Esophagus squamous epithelium (tissue), 5 donors: Measurements from ENCODE around the gene PEX26. TPM values are rescaled to one million over a fixed set of nuclear protein-coding genes. Genes with fewer than 3 reads are reported as not detected.

Experiments used
- DNase-seq: peaks from one replicate; lab custom pipeline; 2025; lab: John Stamatoyannopoulos, UW
- H3K27ac ChIP-seq, 4 donors: fragments of 200-600 bp; sonication (generic); one replicate each; pipeline ENCODE4 v1.5.1; 2016 to 2019; ENCODE audit warnings: mild to moderate bottlenecking in 1 of 4
- H3K27me3 ChIP-seq, 4 donors: fragments of 200-600 bp; sonication (generic); 1 replicate in 3 of 4; 2 replicates in 1 of 4; pipeline versions ENCODE4 v1.5.1 to v1.6.0; 2017 to 2021; ENCODE audit warnings: antibody characterized with exemption in 1 of 4
- H3K36me3 ChIP-seq, 3 donors: fragments of 200-600 bp; sonication (generic); one replicate each; pipeline ENCODE4 v1.5.1; 2016 to 2019
- H3K4me1 ChIP-seq, 3 donors: fragments of 200-600 bp; sonication (generic); one replicate each; pipeline ENCODE4 v1.5.1; 2017 to 2019
- H3K4me3 ChIP-seq, 4 donors: fragments of 200-600 bp; sonication (generic); 1 replicate in 3 of 4; 2 replicates in 1 of 4; pipeline ENCODE4 v1.5.1; 2016 to 2019; ENCODE audit warnings: mild to moderate bottlenecking in 2 of 4, moderate library complexity in 1 of 4
- H3K9me3 ChIP-seq, 3 donors: fragments of 200-600 bp; sonication (generic); one replicate each; pipeline ENCODE4 v1.5.1; 2016 to 2019
- CTCF ChIP-seq, 6 experiments: fragments of 450-650 bp in 4 of 6; fragments of 200-600 bp in 2 of 6; sonication (generic) in 2 of 6; IDR thresholded peaks; one replicate each; pipeline ENCODE4 v1.5.1; 2016 to 2019; ENCODE audit warnings: antibody characterized with exemption in 6 of 6, mild to moderate bottlenecking in 4 of 6, moderate library complexity in 4 of 6
- POLR2A ChIP-seq, 4 donors: fragments of 450-650 bp; IDR thresholded peaks; one replicate each; pipeline ENCODE4 v1.6.1; 2017; ENCODE audit warnings: antibody characterized with exemption in 4 of 4, mild to moderate bottlenecking in 4 of 4, moderate library complexity in 3 of 4
- WGBS, 2 donors: methylation state at CpG; one replicate each; pipeline ENCODE4 v1.1.5; 2018; 5-methylcytosine and 5-hydroxymethylcytosine counted together
- intact Hi-C: fragments of 100-400 bp; cut with DNase I; formaldehyde crosslinking; loops from one replicate; pipeline ENCODE4 v1.15.0; 2022
- total RNA-seq, 4 donors: library from RNA; depleted of rRNA; stranded (reverse); fragments of >200 nt; gene quantifications; one replicate each; pipeline ENCODE4 v1.1.0, GENCODE V29; 2016
- donor health status: DM: yes; HTN: yes; CAD: no.

Gene PEX26
- total RNA-seq, 4 donors from 2014 or later, result 17.2 to 32.3 (median 22.9) TPM

GRCh38 chr22:18091478-18091877 is 13.7 kb downstream of the PEX26 start:
- peaks cover 4 to 26% (median 5%) of the 10 kb centered on the region in 3 donors for H3K4me1 ChIP-seq
- TF ChIP-seq POLR2A (IDR thresholded peaks at IDR 0.05) (no peak), CTCF (IDR thresholded peaks at IDR 0.05) (no peak)
- no peaks in the 10 kb centered on the region for H3K9me3 ChIP-seq
- peak overlapping the region; percentile 80 to 93 (median 91) for H3K27ac ChIP-seq
- H3K27me3 ChIP-seq, result no peaks in the 10 kb centered on the region
- intact Hi-C loops, result no loop called here
- peak overlapping the region; percentile 14 to 56 (median 41) for H3K4me3 ChIP-seq
- 50 to 51% methylated on average over 6 to 7 of the region's 7 CpGs for WGBS, 2 donors
- peaks cover 10 to 48% (median 15%) of the 10 kb centered on the region in 3 donors for H3K36me3 ChIP-seq
- no peak for DNase-seq

GRCh38 chr22:18091916-18092526 is 14.2 kb downstream of the PEX26 start:
- no peaks in the 10 kb centered on the region for H3K27me3 ChIP-seq
- TF ChIP-seq CTCF (IDR thresholded peaks at IDR 0.05), result peak in 3 of 6 experiments; percentile 7 to 25 (median 15)
- TF ChIP-seq POLR2A (IDR thresholded peaks at IDR 0.05), result no peak
- H3K4me3 ChIP-seq, result peak overlapping the region; percentile 14 to 56 (median 41)
- peaks cover 4 to 26% (median 5%) of the 10 kb centered on the region in 3 donors for H3K4me1 ChIP-seq
- H3K27ac ChIP-seq, result peak overlapping the region; percentile 80 to 93 (median 91)
- no peak for DNase-seq
- 24 to 35% methylated on average over 19 to 22 of the region's 22 CpGs for WGBS, 2 donors
- intact Hi-C loops, result no loop called here
- peaks cover 10 to 46% (median 12%) of the 10 kb centered on the region in 3 donors for H3K36me3 ChIP-seq
- no peaks in the 10 kb centered on the region for H3K9me3 ChIP-seq

- Histone ChIP-seq H3K4me1 (peaks cover 4 to 26% (median 5%) of the 10 kb centered on the region in 3 donors), H3K36me3 (peaks cover 0 to 39% (median 0%) of the 10 kb centered on the region in 3 donors), H3K27ac (peak overlapping the region in 1 of 4 donors; percentile 4), H3K9me3 (no peaks in the 10 kb centered on the region), H3K4me3 (no peak overlapping the region), H3K27me3 (no peaks in the 10 kb centered on the region)
- TF ChIP-seq POLR2A (IDR thresholded peaks at IDR 0.05) (no peak), CTCF (IDR thresholded peaks at IDR 0.05) (no peak)
- DNase-seq, result no peak
- 90 to 92% methylated on average over 3 to 6 of the region's 6 CpGs for WGBS, 2 donors
- intact Hi-C loops, result no loop called here
These were observed 15.9 kb downstream of the PEX26 start for GRCh38 chr22:18093661-18094060.

GRCh38 chr22:18095101-18095805 is 17.5 kb downstream of the PEX26 start:
- intact Hi-C loops, result no loop called here
- WGBS, 2 donors, result 66 to 85% methylated on average over 8 of the region's 8 CpGs
- Histone ChIP-seq H3K4me3 (no peak overlapping the region), H3K27me3 (no peaks in the 10 kb centered on the region), H3K36me3 (peaks cover 0 to 32% (median 0%) of the 10 kb centered on the region in 3 donors), H3K4me1 (peaks cover 4 to 26% (median 5%) of the 10 kb centered on the region in 3 donors), H3K27ac (peak overlapping the region in 2 of 4 donors; percentile 3 to 6), H3K9me3 (no peaks in the 10 kb centered on the region)
- no peak for DNase-seq
- no peak for TF ChIP-seq POLR2A (IDR thresholded peaks at IDR 0.05)
- TF ChIP-seq CTCF (IDR thresholded peaks at IDR 0.05), result no peak

GRCh38 chr22:18096823-18097222 is 19.0 kb downstream of the PEX26 start:
- Histone ChIP-seq H3K27me3 (no peaks in the 10 kb centered on the region), H3K4me1 (peaks cover 0 to 14% (median 1%) of the 10 kb centered on the region in 3 donors), H3K4me3 (no peak overlapping the region), H3K36me3 (peaks cover 0 to 22% (median 0%) of the 10 kb centered on the region in 3 donors), H3K9me3 (no peaks in the 10 kb centered on the region), H3K27ac (no peak overlapping the region)
- WGBS, 2 donors, result 67 to 72% methylated on average over 3 of the region's 3 CpGs
- TF ChIP-seq POLR2A (IDR thresholded peaks at IDR 0.05) (no peak), CTCF (IDR thresholded peaks at IDR 0.05) (no peak)
- intact Hi-C loops, result no loop called here
- no peak for DNase-seq
